CD14-positive monocyte (primary cell): ENCODE results near the gene MED9. TPM values are rescaled to one million over a fixed set of nuclear protein-coding genes. Genes with fewer than 3 reads are reported as not detected.

Experiments used
- DNase-seq, 3 donors: peaks; one replicate each; pipeline ENCODE4 v3.0.0-alpha.2; 2011 to 2022
- H2AFZ ChIP-seq: 2 replicates; pipeline ENCODE4 v1.6.0; 2012; ENCODE audit warnings: mild to moderate bottlenecking, low read depth, low read length, inconsistent platforms; ENCODE audit not compliant: insufficient read depth, poor library complexity, severe bottlenecking
- H3K27ac ChIP-seq, 2 donors: 1 replicate in 1 of 2; 2 replicates in 1 of 2; pipeline ENCODE4 v1.5.1; 2012 to 2013; ENCODE audit warnings: low read length in 2 of 2, control low read depth in 1 of 2, inconsistent platforms in 1 of 2, low read depth in 1 of 2, mild to moderate bottlenecking in 1 of 2
- H3K27me3 ChIP-seq, 2 donors: one replicate each; pipeline versions ENCODE4 v1.6.0 to v1.6.1; 2011 to 2013; ENCODE audit warnings: low read length in 2 of 2; ENCODE audit not compliant: control insufficient read depth in 2 of 2, insufficient read depth in 2 of 2
- H3K36me3 ChIP-seq, 2 donors: replicated peaks in 1 of 2; 1 replicate in 1 of 2; 2 replicates in 1 of 2; pipeline versions ENCODE4 v1.5.1 to v1.6.1; 2012 to 2013; ENCODE audit warnings: low read length in 2 of 2, control low read depth in 1 of 2, inconsistent platforms in 1 of 2, mild to moderate bottlenecking in 1 of 2; ENCODE audit not compliant: insufficient read depth in 2 of 2, control insufficient read depth in 1 of 2
- H3K4me1 ChIP-seq, 2 donors: 1 replicate in 1 of 2; 2 replicates in 1 of 2; pipeline versions ENCODE4 v1.5.1 to v1.6.1; 2012 to 2013; ENCODE audit warnings: low read length in 2 of 2, control low read depth in 1 of 2, inconsistent platforms in 1 of 2, mild to moderate bottlenecking in 1 of 2, moderate library complexity in 1 of 2; ENCODE audit not compliant: insufficient read depth in 2 of 2, control insufficient read depth in 1 of 2
- H3K4me2 ChIP-seq: replicated peaks from 2 replicates; pipeline ENCODE3; 2012; ENCODE audit warnings: low read length, moderate library complexity, mild to moderate bottlenecking; ENCODE audit not compliant: poor library complexity, severe bottlenecking; ENCODE audit errors: extremely low read depth
- H3K4me3 ChIP-seq, 3 experiments: fragments of 200-600 bp in 1 of 3; sonication (generic) in 1 of 3; replicated peaks in 1 of 3; 1 replicate in 2 of 3; 2 replicates in 1 of 3; pipeline ENCODE4 v1.5.1; 2011 to 2013; ENCODE audit warnings: low read length in 3 of 3, mild to moderate bottlenecking in 3 of 3, control low read depth in 2 of 3, low read depth in 2 of 3, inconsistent platforms in 1 of 3, moderate library complexity in 1 of 3
- H3K79me2 ChIP-seq: 2 replicates; pipeline ENCODE4 v1.6.0; 2012; ENCODE audit warnings: mild to moderate bottlenecking, control low read depth, inconsistent platforms, low read length, moderate library complexity; ENCODE audit not compliant: insufficient read depth
- H3K9ac ChIP-seq: 2 replicates; pipeline ENCODE4 v1.6.0; 2017; ENCODE audit warnings: low read length, mild to moderate bottlenecking; ENCODE audit not compliant: insufficient read depth, poor library complexity, severe bottlenecking
- H3K9me3 ChIP-seq, 2 donors: replicated peaks in 1 of 2; 1 replicate in 1 of 2; 2 replicates in 1 of 2; pipeline versions ENCODE4 v1.5.1 to v1.6.1; 2012 to 2013; ENCODE audit warnings: low read length in 2 of 2, control low read depth in 1 of 2; ENCODE audit not compliant: control insufficient read depth in 1 of 2, insufficient read depth in 1 of 2
- H4K20me1 ChIP-seq: 2 replicates; pipeline ENCODE4 v1.6.0; 2012; ENCODE audit warnings: mild to moderate bottlenecking, low read length, control low read depth, moderate library complexity; ENCODE audit not compliant: insufficient read depth
- H3K27ac Mint-ChIP-seq, 7 donors: one replicate each; pipeline ENCODE4 v1.8.0; 2020; ENCODE audit warnings: mild to moderate bottlenecking in 7 of 7, mixed read lengths in 7 of 7, moderate library complexity in 6 of 7, inconsistent platforms in 2 of 7
- H3K27me3 Mint-ChIP-seq, 3 donors: one replicate each; pipeline ENCODE4 v1.8.0; 2021 to 2022; ENCODE audit warnings: low read depth in 3 of 3, mild to moderate bottlenecking in 3 of 3, mixed read lengths in 3 of 3, moderate library complexity in 3 of 3, inconsistent platforms in 1 of 3
- H3K36me3 Mint-ChIP-seq, 2 donors: one replicate each; pipeline ENCODE4 v1.8.0; 2020; ENCODE audit warnings: mixed read lengths in 2 of 2, inconsistent platforms in 1 of 2, mild to moderate bottlenecking in 1 of 2
- H3K4me1 Mint-ChIP-seq: one replicate; pipeline ENCODE4 v1.8.0; 2020; ENCODE audit warnings: mild to moderate bottlenecking, mixed read lengths
- H3K4me3 Mint-ChIP-seq, 2 donors: one replicate each; pipeline ENCODE4 v1.8.0; 2020; ENCODE audit warnings: mild to moderate bottlenecking in 2 of 2, mixed read lengths in 2 of 2, moderate library complexity in 1 of 2
- H3K9me3 Mint-ChIP-seq, 7 donors: one replicate each; pipeline ENCODE4 v1.8.0; 2020 to 2022; ENCODE audit warnings: mixed read lengths in 7 of 7, mild to moderate bottlenecking in 6 of 7, moderate library complexity in 6 of 7, inconsistent platforms in 2 of 7
- WGBS: methylation state at CpG from one replicate; pipeline ENCODE4 v1.1.5; 2013; ENCODE audit warnings: missing lambda C conversion rate; ENCODE audit not compliant: insufficient coverage; 5-methylcytosine and 5-hydroxymethylcytosine counted together
- intact Hi-C, 2 donors: fragments of 100-400 bp; cut with micrococcal nuclease; formaldehyde crosslinking; loops; one replicate each; pipeline versions ENCODE4 v1.15.0 to v1.15.1; 2023
- polyA plus RNA-seq, 3 donors: library from polyadenylated mRNA; depleted of rRNA in 1 of 3; unstranded in 2 of 3; stranded (reverse) in 1 of 3; fragments of 300-500 nt in 2 of 3; fragments of >200 nt in 1 of 3; fragmentation: Illumina TruSeq in 2 of 3; gene quantifications; 1 replicate in 2 of 3; 2 replicates in 1 of 3; pipeline ENCODE4 v1.2.3, GENCODE V29; 2012 to 2021
- TF ChIP-seq, protein P1 (sequence below): fragments of 200-600 bp; IDR thresholded peaks from one replicate; pipeline ENCODE4 v1.8.0; 2022; ENCODE audit warnings: antibody characterized with exemption, mild to moderate bottlenecking

MED9 gene
- polyA plus RNA-seq, 3 donors = 5.6 to 6.9 (median 6.1) TPM

DNA sequence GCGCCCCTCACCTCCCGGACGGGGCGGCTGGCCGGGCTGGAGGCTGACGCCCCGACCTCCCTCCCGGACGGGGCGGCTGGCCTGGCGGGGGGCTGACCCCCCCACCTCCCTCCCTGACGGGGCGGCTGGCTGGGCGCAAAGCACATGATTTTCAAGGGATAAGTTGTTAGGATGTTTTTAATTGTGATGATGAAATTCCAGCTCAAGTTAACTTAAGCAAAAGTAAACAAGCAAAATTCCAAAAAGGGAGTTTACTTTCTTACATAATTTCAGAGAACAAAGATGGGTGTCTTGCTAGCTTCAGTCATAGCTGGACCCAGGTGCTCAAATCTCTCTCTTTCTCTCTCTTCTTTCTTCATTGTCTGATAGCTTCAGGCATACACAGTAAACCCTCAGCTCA is 33.6 kb upstream of the MED9 start:
- no peaks in the 10 kb centered on the region for H3K36me3 ChIP-seq
- H3K4me1 ChIP-seq = no peaks in the 10 kb centered on the region
- TF ChIP-seq, protein P1, sequence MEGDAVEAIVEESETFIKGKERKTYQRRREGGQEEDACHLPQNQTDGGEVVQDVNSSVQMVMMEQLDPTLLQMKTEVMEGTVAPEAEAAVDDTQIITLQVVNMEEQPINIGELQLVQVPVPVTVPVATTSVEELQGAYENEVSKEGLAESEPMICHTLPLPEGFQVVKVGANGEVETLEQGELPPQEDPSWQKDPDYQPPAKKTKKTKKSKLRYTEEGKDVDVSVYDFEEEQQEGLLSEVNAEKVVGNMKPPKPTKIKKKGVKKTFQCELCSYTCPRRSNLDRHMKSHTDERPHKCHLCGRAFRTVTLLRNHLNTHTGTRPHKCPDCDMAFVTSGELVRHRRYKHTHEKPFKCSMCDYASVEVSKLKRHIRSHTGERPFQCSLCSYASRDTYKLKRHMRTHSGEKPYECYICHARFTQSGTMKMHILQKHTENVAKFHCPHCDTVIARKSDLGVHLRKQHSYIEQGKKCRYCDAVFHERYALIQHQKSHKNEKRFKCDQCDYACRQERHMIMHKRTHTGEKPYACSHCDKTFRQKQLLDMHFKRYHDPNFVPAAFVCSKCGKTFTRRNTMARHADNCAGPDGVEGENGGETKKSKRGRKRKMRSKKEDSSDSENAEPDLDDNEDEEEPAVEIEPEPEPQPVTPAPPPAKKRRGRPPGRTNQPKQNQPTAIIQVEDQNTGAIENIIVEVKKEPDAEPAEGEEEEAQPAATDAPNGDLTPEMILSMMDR = no peak
- no peak overlapping the region for H3K4me3 Mint-ChIP-seq
- no peaks in the 10 kb centered on the region for H4K20me1 ChIP-seq
- H3K9me3 Mint-ChIP-seq = peaks cover 0 to 2% (median 0%) of the 10 kb centered on the region in 7 donors
- H3K27ac Mint-ChIP-seq = peak overlapping the region in 1 of 7 donors; percentile 11
- no peak overlapping the region for H2AFZ ChIP-seq
- H3K9ac ChIP-seq = no peak overlapping the region
- no CpG with 5 or more reads among the region's 14 CpGs for WGBS
- H3K27me3 Mint-ChIP-seq = peaks cover 0 to 4% (median 2%) of the 10 kb centered on the region in 3 donors
- H3K27ac ChIP-seq = no peak overlapping the region
- H3K4me1 Mint-ChIP-seq = peaks cover 2% of the 10 kb centered on the region
- no peaks in the 10 kb centered on the region for H3K79me2 ChIP-seq
- no peaks in the 10 kb centered on the region for H3K36me3 Mint-ChIP-seq
- no peak overlapping the region for H3K4me3 ChIP-seq
- intact Hi-C loops = no loop called here
- no peak overlapping the region for H3K4me2 ChIP-seq
- DNase-seq = no peak
- H3K27me3 ChIP-seq = no peaks in the 10 kb centered on the region
- no peaks in the 10 kb centered on the region for H3K9me3 ChIP-seq

DNA sequence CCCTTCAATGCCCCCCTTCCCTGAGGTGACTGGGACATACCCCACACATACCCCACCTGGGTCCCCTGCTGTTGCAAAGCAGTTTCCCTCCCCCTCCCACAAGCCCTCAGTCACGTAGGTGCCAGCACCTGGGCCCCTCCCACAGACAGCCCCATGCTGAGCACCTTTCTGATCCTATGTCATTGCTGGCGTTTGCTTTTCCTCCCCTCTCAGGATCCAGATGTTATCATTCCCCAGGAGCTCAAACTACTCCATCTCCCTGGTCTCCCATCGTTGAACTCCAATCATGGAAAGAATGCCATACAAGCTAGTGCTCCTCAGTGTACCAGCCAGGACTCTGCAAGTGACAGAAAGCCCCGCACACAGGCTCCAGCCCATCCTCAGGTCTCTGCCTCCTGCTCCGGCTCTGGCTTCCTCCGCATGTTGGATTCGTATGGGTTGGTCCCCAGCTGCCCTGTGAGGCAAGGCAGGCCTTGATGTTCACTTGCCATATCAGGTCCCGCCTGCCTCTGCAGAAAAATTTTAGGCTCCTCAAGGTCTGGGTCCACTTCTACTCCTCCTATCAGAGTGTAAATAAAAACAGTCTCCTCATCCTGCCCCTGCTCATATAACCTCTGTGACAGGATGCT is 31.4 kb upstream of the MED9 start:
- no peak for DNase-seq

More for the DNA sequence above, 31.4 kb upstream of the MED9 start:
- Mint-ChIP-seq H3K4me3 (no peak overlapping the region), H3K27me3 (peaks cover 0 to 2% (median 2%) of the 10 kb centered on the region in 3 donors), H3K9me3 (peaks cover 0 to 2% (median 0%) of the 10 kb centered on the region in 7 donors), H3K4me1 (no peaks in the 10 kb centered on the region), H3K36me3 (no peaks in the 10 kb centered on the region), H3K27ac (no peak overlapping the region)
- Histone ChIP-seq H3K4me1 (no peaks in the 10 kb centered on the region), H3K79me2 (no peaks in the 10 kb centered on the region), H4K20me1 (no peaks in the 10 kb centered on the region), H3K27me3 (no peaks in the 10 kb centered on the region), H3K36me3 (no peaks in the 10 kb centered on the region), H3K4me2 (no peak overlapping the region), H3K9ac (no peak overlapping the region), H3K4me3 (no peak overlapping the region), H3K9me3 (no peaks in the 10 kb centered on the region), H2AFZ (no peak overlapping the region), H3K27ac (no peak overlapping the region)
- intact Hi-C loops = no loop called here
- WGBS = 83% methylated on average over 7 of the region's 8 CpGs
- TF ChIP-seq, protein P1 = no peak
